IMR-90 (cell line): ENCODE measurements around the gene INPP5J. TPM values are rescaled to one million over a fixed set of nuclear protein-coding genes. Genes with fewer than 3 reads are reported as not detected.
A peak's percentile ranks its signal among the peaks of the same experiment; 100 is the strongest.

ENCODE experiments used
- ATAC-seq: fragments of 200-7000 bp; cut with Tn5 transposase; 2 replicates; pipeline ENCODE4 v1.9.1; 2020; ENCODE audit warnings: low read depth, mild to moderate bottlenecking, moderate library complexity
- BruUV-seq: library from RNA; stranded (reverse); fragments of 400-500 nt; replicated peaks from 2 replicates; lab custom pipeline; 2021; lab: Mats Ljungman, UMichigan
- CTCF ChIA-PET: fragments of 300-600 bp; formaldehyde crosslinking; extraction: SDS; loops from one replicate; lab custom pipeline; 2021; ENCODE audit warnings: antibody characterized with exemption; lab: Yijun Ruan, JAX
- POLR2A ChIA-PET: fragments of 300-600 bp; sonication (Branson Sonifier 250); formaldehyde crosslinking; loops from one replicate; lab custom pipeline; 2022; ENCODE audit warnings: antibody characterized with exemption; ENCODE audit not compliant: unreplicated experiment; lab: Charles Lee
- DNase-seq: peaks from one replicate; pipeline ENCODE4 v3.0.0; 2013
- H2AFZ ChIP-seq: replicated peaks from 2 replicates; pipeline ENCODE3; 2013; ENCODE audit warnings: low read length, mild to moderate bottlenecking; ENCODE audit not compliant: poor library complexity
- H2AK5ac ChIP-seq: 2 replicates; pipeline ENCODE4 v1.6.1; 2013; ENCODE audit warnings: low read depth, low read length, inconsistent platforms
- H2AK9ac ChIP-seq: replicated peaks from 2 replicates; pipeline ENCODE3; 2013; ENCODE audit warnings: mild to moderate bottlenecking, low read depth, low read length, moderate library complexity; ENCODE audit not compliant: poor library complexity
- H2BK120ac ChIP-seq: 2 replicates; pipeline ENCODE4 v1.6.1; 2013; ENCODE audit warnings: low read depth, low read length, inconsistent platforms
- H2BK15ac ChIP-seq: 3 replicates; pipeline ENCODE4 v1.6.1; 2013; ENCODE audit warnings: low read depth, low read length, inconsistent platforms
- H2BK20ac ChIP-seq: 2 replicates; pipeline ENCODE4 v1.6.1; 2013; ENCODE audit warnings: low read depth, mild to moderate bottlenecking, inconsistent platforms, low read length, moderate library complexity
- H2BK5ac ChIP-seq: 2 replicates; pipeline ENCODE4 v1.6.1; 2013; ENCODE audit warnings: mild to moderate bottlenecking, low read depth, low read length, inconsistent platforms; ENCODE audit not compliant: poor library complexity, severe bottlenecking
- H3K14ac ChIP-seq: replicated peaks from 2 replicates; pipeline ENCODE4 v1.6.1; 2013; ENCODE audit warnings: low read depth, low read length, inconsistent platforms
- H3K18ac ChIP-seq: 2 replicates; pipeline ENCODE4 v1.6.1; 2013; ENCODE audit warnings: low read depth, low read length, control low read depth
- H3K23ac ChIP-seq: 2 replicates; pipeline ENCODE4 v1.6.1; 2013; ENCODE audit warnings: low read depth, low read length, inconsistent platforms
- H3K27ac ChIP-seq: 2 replicates; pipeline ENCODE4 v1.5.1; 2013; ENCODE audit warnings: mild to moderate bottlenecking, control low read depth, low read length; ENCODE audit not compliant: insufficient read depth
- H3K27me3 ChIP-seq: 2 replicates; pipeline ENCODE4 v1.6.1; 2013; ENCODE audit warnings: low read length; ENCODE audit not compliant: control insufficient read depth, insufficient read depth
- H3K36me3 ChIP-seq: 2 replicates; pipeline ENCODE4 v1.6.1; 2013; ENCODE audit warnings: low read length, mixed read lengths; ENCODE audit not compliant: control insufficient read depth, insufficient read depth
- H3K4ac ChIP-seq: 2 replicates; pipeline ENCODE4 v1.6.1; 2013; ENCODE audit warnings: low read depth, low read length, inconsistent platforms
- H3K4me1 ChIP-seq: 2 replicates; pipeline ENCODE4 v1.6.1; 2013; ENCODE audit warnings: low read length, mixed read lengths; ENCODE audit not compliant: control insufficient read depth, insufficient read depth
- H3K4me2 ChIP-seq: 2 replicates; pipeline ENCODE4 v1.6.1; 2013; ENCODE audit warnings: low read depth, mild to moderate bottlenecking, control low read depth, low read length, moderate library complexity
- H3K4me3 ChIP-seq: 2 replicates; pipeline ENCODE4 v1.5.1; 2013; ENCODE audit warnings: low read depth, mild to moderate bottlenecking, control low read depth, low read length, moderate library complexity; ENCODE audit not compliant: insufficient read depth
- H3K56ac ChIP-seq: 2 replicates; pipeline ENCODE4 v1.6.1; 2013; ENCODE audit warnings: low read length, inconsistent platforms; ENCODE audit not compliant: insufficient read depth; ENCODE audit errors: extremely low read depth
- H3K79me1 ChIP-seq, 2 experiments: 2 replicates each; pipeline ENCODE4 v1.6.1; 2013; ENCODE audit warnings: low read length in 2 of 2, inconsistent platforms in 1 of 2, low read depth in 1 of 2
- H3K9ac ChIP-seq: 2 replicates; pipeline ENCODE4 v1.6.1; 2013; ENCODE audit warnings: low read depth, low read length, control low read depth
- H3K9me1 ChIP-seq: 2 replicates; pipeline ENCODE4 v1.6.1; 2013; ENCODE audit warnings: low read length, inconsistent platforms; ENCODE audit not compliant: insufficient read depth
- H3K9me3 ChIP-seq: 2 replicates; pipeline ENCODE4 v1.6.1; 2013; ENCODE audit warnings: low read length; ENCODE audit not compliant: control insufficient read depth, insufficient read depth
- H4K20me1 ChIP-seq: 2 replicates; pipeline ENCODE4 v1.6.1; 2013; ENCODE audit warnings: low read length, inconsistent platforms; ENCODE audit not compliant: insufficient read depth
- H4K5ac ChIP-seq: 2 replicates; pipeline ENCODE4 v1.6.1; 2013; ENCODE audit warnings: mild to moderate bottlenecking, low read depth, low read length, control low read depth
- H4K8ac ChIP-seq, 2 experiments: 2 replicates each; pipeline ENCODE4 v1.6.1; 2013; ENCODE audit warnings: low read depth in 2 of 2, low read length in 2 of 2, control low read depth in 1 of 2, inconsistent platforms in 1 of 2
- H4K91ac ChIP-seq: 2 replicates; pipeline ENCODE4 v1.6.1; 2013; ENCODE audit warnings: low read depth, low read length, inconsistent platforms; ENCODE audit not compliant: insufficient read depth
- BHLHE40 ChIP-seq: fragments of 150-350 bp; IDR thresholded peaks from 2 replicates; pipeline ENCODE4 v1.6.1; 2016; ENCODE audit warnings: mild to moderate bottlenecking, low read depth, low read length
- CHD1 ChIP-seq: IDR thresholded peaks from 2 replicates; pipeline ENCODE4 v1.6.1; 2012; ENCODE audit warnings: low read depth, low read length, improper control_type of control experiment
- CTCF ChIP-seq: conservative IDR thresholded peaks from 2 replicates; pipeline ENCODE4 v1.5.1; 2012; ENCODE audit warnings: mild to moderate bottlenecking, low read depth, low read length, improper control_type of control experiment
- ELK1 ChIP-seq: fragments of 150-350 bp; IDR thresholded peaks from 2 replicates; pipeline ENCODE4 v1.6.1; 2016; ENCODE audit warnings: low read depth, mild to moderate bottlenecking, low read length, moderate library complexity, borderline replicate concordance
- FOS ChIP-seq: fragments of 150-350 bp; IDR thresholded peaks from 2 replicates; pipeline ENCODE4 v1.6.1; 2016; ENCODE audit warnings: low read depth, low read length
- MAZ ChIP-seq: IDR thresholded peaks from 2 replicates; pipeline ENCODE4 v1.6.1; 2012; ENCODE audit warnings: low read depth, mild to moderate bottlenecking, low read length, improper control_type of control experiment, moderate library complexity, borderline replicate concordance
- MXI1 ChIP-seq: IDR thresholded peaks from 2 replicates; pipeline ENCODE4 v1.6.1; 2012; ENCODE audit warnings: low read depth, mild to moderate bottlenecking, low read length, moderate library complexity, borderline replicate concordance
- NFE2L2 ChIP-seq: fragments of 150-350 bp; IDR thresholded peaks from 2 replicates; pipeline ENCODE4 v1.6.1; 2016; ENCODE audit warnings: low read depth, mild to moderate bottlenecking, low read length
- RCOR1 ChIP-seq: IDR thresholded peaks from 2 replicates; pipeline ENCODE4 v1.6.1; 2012; ENCODE audit warnings: mild to moderate bottlenecking, low read length, improper control_type of control experiment; ENCODE audit not compliant: insufficient replicate concordance
- RFX5 ChIP-seq: IDR thresholded peaks from 2 replicates; pipeline ENCODE4 v1.8.0; 2012; ENCODE audit warnings: low read depth, mild to moderate bottlenecking, low read length, moderate library complexity
- USF2 ChIP-seq: fragments of 150-350 bp; IDR thresholded peaks from 2 replicates; pipeline ENCODE4 v1.6.1; 2017; ENCODE audit warnings: mild to moderate bottlenecking, antibody characterized with exemption, low read length, low read depth
- WGBS, 2 experiments: methylation state at CpG; one replicate each; pipeline versions ENCODE4 v1.1.5 to v1.1.7; 2013; ENCODE audit warnings: missing lambda C conversion rate in 2 of 2; ENCODE audit not compliant: insufficient read length in 1 of 2; ENCODE audit errors: extremely low coverage in 2 of 2; 5-methylcytosine and 5-hydroxymethylcytosine counted together
- dilution Hi-C: fragments of 300-500 bp; cut with HindIII; formaldehyde crosslinking; loops from one replicate; pipeline ENCODE4 v1.14.3; 2018; ENCODE audit warnings: low sequenced_read_pairs; ENCODE audit not compliant: unreplicated experiment
- in situ Hi-C: fragments of 300-500 bp; cut with MboI; formaldehyde crosslinking; loops from 3 replicates; pipeline ENCODE4 v1.14.3; 2019; ENCODE audit warnings: low sequenced_read_pairs, inconsistent platforms, mixed read lengths
- intact Hi-C: fragments of 100-400 bp; cut with micrococcal nuclease; formaldehyde crosslinking; loops from 2 replicates; pipeline ENCODE4 v1.10.0; 2022
- polyA plus RNA-seq, 3 experiments: library from polyadenylated mRNA; depleted of rRNA; stranded (reverse); fragments of >200 nt; gene quantifications; 2 replicates each; pipeline ENCODE4 v1.2.3, GENCODE V29; 2012; ENCODE audit warnings: low replicate concordance in 1 of 3
- total RNA-seq: library from RNA; depleted of rRNA; stranded (reverse); fragments of >200 nt; gene quantifications from 2 replicates; pipeline ENCODE4 v1.2.3, GENCODE V29; 2012

The INPP5J gene
- total and polyA plus RNA-seq, 2 of the 4 experiments (the other 2 are of a cell fraction) = 0.36 to 2.2 TPM

GRCh38 chr22:31102441-31103081 is 20.2 kb upstream of the INPP5J start (continued):
- TF ChIP-seq CHD1 (no peak), RCOR1 (peak; percentile 24)

- H3K79me1 ChIP-seq = peaks cover 18 to 70% of the 10 kb centered on the region in 2 experiments; a peak in 3 of 4 replicates
- peaks cover 25% of the 10 kb centered on the region for H4K20me1 ChIP-seq
- H3K23ac ChIP-seq = peak overlapping the region; percentile 90
- dilution Hi-C loops = no loop called here
- H3K9ac ChIP-seq = peak overlapping the region; percentile 26
- peak overlapping the region; percentile 96 for H3K4ac ChIP-seq
- H2AK9ac ChIP-seq = peak overlapping the region; percentile 85
- no peak overlapping the region for H3K4me3 ChIP-seq
- H3K56ac ChIP-seq = peak overlapping the region; percentile 73
- no peaks in the 10 kb centered on the region for H3K27me3 ChIP-seq
- peaks cover 25% of the 10 kb centered on the region for H3K9me1 ChIP-seq
- no peak overlapping the region for H2AFZ ChIP-seq
- peak overlapping the region; percentile 81; the same call in 2 of the 3 replicates for H2BK15ac ChIP-seq
- peaks cover 51% of the 10 kb centered on the region for H3K36me3 ChIP-seq
- peak overlapping the region; percentile 74 for H4K5ac ChIP-seq
- no peak overlapping the region; the same call in 1 of the 2 replicates for H3K4me2 ChIP-seq
- in situ Hi-C loops = no loop called here
- ChIA-PET CTCF (interaction anchor here (0.5 to 1.0 kb wide), 2 partner anchors 21 to 60 kb away, joined by 3 read pairs; no protein-coding TSS in a partner anchor), POLR2A (interaction anchor here (0.5 kb wide), 1 partner anchor 8 kb away, joined by 10 read pairs; no protein-coding TSS in a partner anchor)
- H4K8ac ChIP-seq = peak overlapping the region; percentile 56 to 85
- ATAC-seq = no peak
- peaks cover 55% of the 10 kb centered on the region for H3K4me1 ChIP-seq
- no peaks in the 10 kb centered on the region for H3K9me3 ChIP-seq
- H4K91ac ChIP-seq = peak overlapping the region; percentile 90
- peak overlapping the region; percentile 40 for H3K27ac ChIP-seq
- peak overlapping the region; percentile 89 for H2BK120ac ChIP-seq
- DNase-seq = no peak
- H2BK20ac ChIP-seq = peak overlapping the region; percentile 55
- intact Hi-C loops = no loop called here
- peak overlapping the region; percentile 97 for H2AK5ac ChIP-seq
- H3K14ac ChIP-seq = peak overlapping the region; percentile 97
- peak overlapping the region; percentile 62 for H3K18ac ChIP-seq
- 80% methylated on average over 1 of the region's 2 CpGs; no CpG with 5 or more reads in 1 of the 2 experiments for WGBS, 2 experiments
- peak overlapping the region; percentile 76 for H2BK5ac ChIP-seq
- no TSS peak for BruUV-seq
- TF ChIP-seq RCOR1 (no peak), MXI1 (no peak), USF2 (no peak), RFX5 (no peak), MAZ (no peak), CTCF (no peak), CHD1 (no peak; the same call in 1 of the 2 replicates), ELK1 (no peak), NFE2L2 (no peak), FOS (no peak), BHLHE40 (no peak)
Observed at GRCh38 chr22:31103111-31103510, 19.7 kb upstream of the INPP5J start.
